H9 (cell line): Measurements from ENCODE around the gene SLC1A5. TPM values are rescaled to one million over a fixed set of nuclear protein-coding genes. Genes with fewer than 3 reads are reported as not detected.

Experiments used
- DNase-seq: peaks from one replicate; pipeline ENCODE4 v3.0.0-alpha.2; 2017
- H2AFZ ChIP-seq: one replicate; pipeline ENCODE4 v1.6.1; 2013; ENCODE audit warnings: mild to moderate bottlenecking, low read length, control low read depth, moderate library complexity
- H2AK5ac ChIP-seq: 2 replicates; pipeline ENCODE4 v1.6.1; 2013; ENCODE audit warnings: low read length, control low read depth, mixed read lengths; ENCODE audit not compliant: insufficient read length
- H2BK120ac ChIP-seq: one replicate; pipeline ENCODE4 v1.6.1; 2013; ENCODE audit warnings: low read depth, mild to moderate bottlenecking, low read length, control low read depth, inconsistent platforms; ENCODE audit not compliant: poor library complexity, severe bottlenecking
- H2BK12ac ChIP-seq: 2 replicates; pipeline ENCODE4 v1.6.1; 2013; ENCODE audit warnings: low read length, control low read depth, mixed read lengths, low read depth; ENCODE audit not compliant: insufficient read length
- H2BK15ac ChIP-seq: 2 replicates; pipeline ENCODE4 v1.6.1; 2013; ENCODE audit warnings: low read depth, low read length, control low read depth
- H2BK20ac ChIP-seq: one replicate; pipeline ENCODE4 v1.6.1; 2013; ENCODE audit warnings: low read depth, mild to moderate bottlenecking, low read length, control low read depth, inconsistent platforms; ENCODE audit not compliant: poor library complexity, severe bottlenecking
- H2BK5ac ChIP-seq: 2 replicates; pipeline ENCODE4 v1.6.1; 2013; ENCODE audit warnings: low read length, control low read depth, mixed read lengths; ENCODE audit not compliant: insufficient read length
- H3K14ac ChIP-seq: 2 replicates; pipeline ENCODE4 v1.6.1; 2013; ENCODE audit warnings: low read length, control low read depth; ENCODE audit not compliant: insufficient read depth
- H3K18ac ChIP-seq: 2 replicates; pipeline ENCODE4 v1.6.1; 2013; ENCODE audit warnings: low read depth, mild to moderate bottlenecking, mixed read lengths, low read length, control low read depth; ENCODE audit not compliant: insufficient read length
- H3K23ac ChIP-seq: 2 replicates; pipeline ENCODE4 v1.6.1; 2013; ENCODE audit warnings: low read length, control low read depth, mixed read lengths, low read depth; ENCODE audit not compliant: insufficient read length
- H3K23me2 ChIP-seq: 2 replicates; pipeline ENCODE4 v1.6.1; 2013; ENCODE audit warnings: low read depth, mild to moderate bottlenecking, mixed read lengths, low read length, control low read depth; ENCODE audit not compliant: insufficient read length, poor library complexity, severe bottlenecking
- H3K27ac ChIP-seq: 2 replicates; pipeline ENCODE4 v1.5.1; 2013; ENCODE audit warnings: low read length, control low read depth, mixed read lengths, low read depth; ENCODE audit not compliant: insufficient read length
- H3K27me3 ChIP-seq: 2 replicates; pipeline ENCODE4 v1.6.1; 2013; ENCODE audit warnings: low read length, control low read depth, inconsistent platforms; ENCODE audit not compliant: insufficient read depth
- H3K4ac ChIP-seq: 2 replicates; pipeline ENCODE4 v1.6.1; 2013; ENCODE audit warnings: low read depth, mild to moderate bottlenecking, control low read depth, inconsistent platforms, low read length, moderate library complexity
- H3K4me1 ChIP-seq: 2 replicates; pipeline ENCODE4 v1.6.1; 2013; ENCODE audit warnings: low read length, control low read depth, inconsistent platforms; ENCODE audit not compliant: insufficient read depth
- H3K4me2 ChIP-seq: 2 replicates; pipeline ENCODE4 v1.6.1; 2013; ENCODE audit warnings: low read length, control low read depth, mixed read lengths; ENCODE audit not compliant: insufficient read length, insufficient read depth
- H3K56ac ChIP-seq: 2 replicates; pipeline ENCODE4 v1.6.1; 2013; ENCODE audit warnings: low read depth, mild to moderate bottlenecking, mixed read lengths, low read length, control low read depth; ENCODE audit not compliant: insufficient read length
- H3K79me1 ChIP-seq: 2 replicates; pipeline ENCODE4 v1.6.1; 2013; ENCODE audit warnings: low read depth, mild to moderate bottlenecking, moderate library complexity, low read length, control low read depth, inconsistent platforms; ENCODE audit not compliant: insufficient read depth, poor library complexity, severe bottlenecking
- H3K79me2 ChIP-seq: 2 replicates; pipeline ENCODE4 v1.6.1; 2013; ENCODE audit warnings: low read length, control low read depth, inconsistent platforms; ENCODE audit not compliant: insufficient read depth
- H3K9ac ChIP-seq: 2 replicates; pipeline ENCODE4 v1.6.1; 2013; ENCODE audit warnings: low read length, control low read depth, mixed read lengths; ENCODE audit not compliant: insufficient read length; ENCODE audit errors: extremely low read depth
- H3K9me3 ChIP-seq: one replicate; pipeline ENCODE4 v1.6.1; 2013; ENCODE audit warnings: low read depth, low read length, inconsistent platforms; ENCODE audit not compliant: control insufficient read depth
- H3T11ph ChIP-seq: one replicate; pipeline ENCODE4 v1.6.1; 2013; ENCODE audit warnings: mild to moderate bottlenecking, low read length, control low read depth, inconsistent platforms
- H4K20me1 ChIP-seq: one replicate; pipeline ENCODE4 v1.6.1; 2013; ENCODE audit not compliant: control insufficient read depth, insufficient read length, insufficient read depth
- H4K5ac ChIP-seq: 2 replicates; pipeline ENCODE4 v1.6.1; 2013; ENCODE audit warnings: low read depth, mild to moderate bottlenecking, mixed read lengths, low read length, control low read depth; ENCODE audit not compliant: insufficient read length
- H4K8ac ChIP-seq: replicated peaks from 2 replicates; pipeline ENCODE4 v1.6.1; 2013; ENCODE audit warnings: low read length, control low read depth, mixed read lengths, low read depth; ENCODE audit not compliant: insufficient read length
- H4K91ac ChIP-seq: 2 replicates; pipeline ENCODE4 v1.6.1; 2013; ENCODE audit warnings: low read depth, mild to moderate bottlenecking, moderate library complexity, mixed read lengths, low read length, control low read depth; ENCODE audit not compliant: insufficient read length
- H3K27ac Mint-ChIP-seq, 3 experiments: 2 replicates in 2 of 3; 3 replicates in 1 of 3; pipeline ENCODE4 v1.8.0; 2020 to 2021; ENCODE audit warnings: mixed read lengths in 3 of 3, mild to moderate bottlenecking in 1 of 3, moderate library complexity in 1 of 3
- H3K27me3 Mint-ChIP-seq: 2 replicates; pipeline ENCODE4 v1.8.0; 2021; ENCODE audit warnings: low read depth, mild to moderate bottlenecking, moderate library complexity, mixed read lengths
- H3K36me3 Mint-ChIP-seq, 3 experiments: 2 replicates in 2 of 3; 3 replicates in 1 of 3; pipeline ENCODE4 v1.8.0; 2020 to 2021; ENCODE audit warnings: low read depth in 3 of 3, mixed read lengths in 3 of 3; ENCODE audit not compliant: insufficient read depth in 1 of 3
- H3K4me1 Mint-ChIP-seq, 2 experiments: 2 replicates each; pipeline ENCODE4 v1.8.0; 2020; ENCODE audit warnings: mixed read lengths in 2 of 2
- H3K4me3 Mint-ChIP-seq, 2 experiments: 2 replicates in 1 of 2; 3 replicates in 1 of 2; pipeline ENCODE4 v1.8.0; 2020 to 2021; ENCODE audit warnings: mild to moderate bottlenecking in 2 of 2, mixed read lengths in 2 of 2, moderate library complexity in 1 of 2
- H3K9me3 Mint-ChIP-seq, 2 experiments: 2 replicates in 1 of 2; 3 replicates in 1 of 2; pipeline ENCODE4 v1.8.0; 2020; ENCODE audit warnings: mild to moderate bottlenecking in 2 of 2, mixed read lengths in 2 of 2, moderate library complexity in 1 of 2
- CTCF ChIP-seq: fragments of 200-600 bp; sonication (generic); conservative IDR thresholded peaks from 3 replicates; pipeline ENCODE4 v1.8.0; 2021; ENCODE audit warnings: antibody characterized with exemption, mild to moderate bottlenecking
- WGBS: extraction: QIAGEN DNeasy Blood & Tissue Kit; methylation state at CpG from one replicate; pipeline ENCODE4 v1.1.7; 2013; ENCODE audit warnings: missing lambda C conversion rate, low lambda C conversion rate, mixed read lengths; ENCODE audit not compliant: insufficient read length; ENCODE audit errors: extremely low coverage; 5-methylcytosine and 5-hydroxymethylcytosine counted together
- total RNA-seq: library from RNA; stranded (reverse); gene quantifications from 2 replicates; pipeline ENCODE4 v1.2.1, GENCODE V29; 2021

SLC1A5 gene
- total RNA-seq, 1 experiment from 2014 or later = 258 TPM

- peak within 1 kb of the TSS; percentile 85 for H3K4me2 ChIP-seq
- H3K36me3 Mint-ChIP-seq = peaks cover 4 to 43% (median 34%) of the 10 kb centered on the region in 3 experiments
- no peaks in the 10 kb centered on the region for H3K9me3 ChIP-seq
- TF ChIP-seq CTCF = no peak
- no peak within 1 kb of the TSS for H2BK5ac ChIP-seq
- no peak within 1 kb of the TSS for H4K8ac ChIP-seq
- no peak within 1 kb of the TSS for H2AK5ac ChIP-seq
- no peak within 1 kb of the TSS; the same call in 1 of the 2 replicates for H2BK15ac ChIP-seq
- no peaks in the 10 kb centered on the region for H3K9me3 Mint-ChIP-seq
- H3K23me2 ChIP-seq = peaks cover 12% of the 10 kb centered on the region
- peak within 1 kb of the TSS; percentile 95; the same call in 1 of the 2 replicates for H3K4ac ChIP-seq
- no peaks in the 10 kb centered on the region for H4K20me1 ChIP-seq
- H4K91ac ChIP-seq = no peak within 1 kb of the TSS
- H3T11ph ChIP-seq = peak within 1 kb of the TSS; percentile 24
- H3K23ac ChIP-seq = no peak within 1 kb of the TSS
- H2BK12ac ChIP-seq = peak within 1 kb of the TSS; percentile 64
- H3K27ac Mint-ChIP-seq = peak within 1 kb of the TSS; percentile 85 to 98 (median 96); a peak in 6 of 7 replicates
- peaks cover 3% of the 10 kb centered on the region; the same call in 1 of the 2 replicates for H3K4me1 ChIP-seq
- H2AFZ ChIP-seq = no peak within 1 kb of the TSS
- peaks cover 33% of the 10 kb centered on the region for H3K79me2 ChIP-seq
- H3K56ac ChIP-seq = no peak within 1 kb of the TSS
- peaks cover 3% of the 10 kb centered on the region for H3K79me1 ChIP-seq
- no peaks in the 10 kb centered on the region for H3K27me3 ChIP-seq
- H2BK20ac ChIP-seq = peak within 1 kb of the TSS; percentile 12
- H3K14ac ChIP-seq = peak within 1 kb of the TSS; percentile 98
- no peak for DNase-seq
- H2BK120ac ChIP-seq = peak within 1 kb of the TSS; percentile 91
- no peaks in the 10 kb centered on the region; the same call in 1 of the 2 replicates for H3K27me3 Mint-ChIP-seq
- peak within 1 kb of the TSS; percentile 87 for H3K9ac ChIP-seq
- H3K4me3 Mint-ChIP-seq = peak within 1 kb of the TSS; percentile 97 to 99
- H4K5ac ChIP-seq = no peak within 1 kb of the TSS
- WGBS = no CpG with 5 or more reads among the region's 74 CpGs
- H3K27ac ChIP-seq = no peak within 1 kb of the TSS
- peak within 1 kb of the TSS; percentile 96 for H3K18ac ChIP-seq
- H3K4me1 Mint-ChIP-seq = peaks cover 34 to 46% of the 10 kb centered on the region in 2 experiments
Observed at GRCh38 chr19:46746281-46747057, 41.9 kb downstream of the SLC1A5 start, which contains the start of gene STRN4. Gene STRN4, minus strand, starts transcription at chr19:46746450. Its CDS starts 20 bp downstream, at chr19:46746430.
